Measurements from ENCODE around the gene OR6C75.
"Not testable (repeated sequence)": the region's sequence is repeated elsewhere in the genome, so short reads cannot be mapped to it uniquely, and the experiment has no call there.

Gene OR6C75

GRCh38 chr12:55413498-55414388, 51.0 kb downstream of the OR6C75 start:
- not testable (repeated sequence) for H3K4me1 ChIP-seq (ENCODE audit: control insufficient read depth, low read length); H3F3A ChIP-seq (ENCODE audit: control insufficient read depth, insufficient read depth); H3K27ac ChIP-seq (ENCODE audit: low read depth, low read length); H3K9me2 ChIP-seq (replicated peaks; ENCODE audit: control insufficient read depth, low read length); H3K36me3 ChIP-seq (ENCODE audit: control insufficient read depth, low read length); H3K4me2 ChIP-seq (ENCODE audit: low read length); H3K79me2 ChIP-seq (ENCODE audit: control insufficient read depth, low read length); H3K27me3 ChIP-seq (ENCODE audit: control insufficient read depth, low read length); H3K9me3 ChIP-seq (ENCODE audit: control insufficient read depth, insufficient read depth, low read length); H3K4me3 ChIP-seq (ENCODE audit: low read length); H4K20me1 ChIP-seq (ENCODE audit: control insufficient read depth, insufficient read depth, low read depth, low read length)

DNA sequence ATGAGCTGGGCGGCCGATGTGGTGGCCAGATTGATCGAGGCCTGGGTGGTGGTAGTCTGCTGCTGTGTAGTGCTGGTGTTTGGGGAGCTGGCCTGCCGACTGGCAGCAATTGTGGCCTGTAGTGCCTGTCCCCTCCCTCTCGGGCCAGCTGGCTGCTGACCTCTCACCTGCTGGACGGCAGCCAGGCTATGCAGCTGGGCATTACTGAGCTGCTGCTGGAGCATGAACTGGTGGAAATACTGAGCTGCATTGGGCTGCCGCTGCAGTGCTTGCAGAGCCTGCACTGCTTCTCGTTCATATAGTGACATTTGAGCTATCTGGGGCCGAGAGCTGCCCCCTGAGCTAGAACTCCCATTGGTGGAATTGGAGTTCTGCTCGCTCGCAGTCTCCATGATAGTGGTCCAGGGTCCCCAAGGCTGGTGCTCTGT, 51.6 kb downstream of the OR6C75 start:
- H3K4me1 ChIP-seq (ENCODE audit: control insufficient read depth, low read length); H3K9me3 ChIP-seq (ENCODE audit: control insufficient read depth, insufficient read depth, low read length); H3K9me2 ChIP-seq (replicated peaks; ENCODE audit: control insufficient read depth, low read length); H3F3A ChIP-seq (ENCODE audit: control insufficient read depth, insufficient read depth); H3K27me3 ChIP-seq (ENCODE audit: control insufficient read depth, low read length); H3K79me2 ChIP-seq (ENCODE audit: control insufficient read depth, low read length); H3K27ac ChIP-seq (ENCODE audit: low read depth, low read length); H4K20me1 ChIP-seq (ENCODE audit: control insufficient read depth, insufficient read depth, low read depth, low read length); H3K36me3 ChIP-seq (ENCODE audit: control insufficient read depth, low read length); H3K4me3 ChIP-seq (ENCODE audit: low read length); H3K4me2 ChIP-seq (ENCODE audit: low read length): not testable (repeated sequence)

GRCh38 chr12:55414889-55415288, 52.1 kb downstream of the OR6C75 start:
- H3K4me1 ChIP-seq (ENCODE audit: control insufficient read depth, low read length); H4K20me1 ChIP-seq (ENCODE audit: control insufficient read depth, insufficient read depth, low read depth, low read length); H3K27me3 ChIP-seq (ENCODE audit: control insufficient read depth, low read length); H3K9me2 ChIP-seq (replicated peaks; ENCODE audit: control insufficient read depth, low read length); H3K27ac ChIP-seq (ENCODE audit: low read depth, low read length); H3K36me3 ChIP-seq (ENCODE audit: control insufficient read depth, low read length); H3K79me2 ChIP-seq (ENCODE audit: control insufficient read depth, low read length); H3K4me3 ChIP-seq (ENCODE audit: low read length); H3K9me3 ChIP-seq (ENCODE audit: control insufficient read depth, insufficient read depth, low read length); H3K4me2 ChIP-seq (ENCODE audit: low read length); H3F3A ChIP-seq (ENCODE audit: control insufficient read depth, insufficient read depth): not testable (repeated sequence)

DNA sequence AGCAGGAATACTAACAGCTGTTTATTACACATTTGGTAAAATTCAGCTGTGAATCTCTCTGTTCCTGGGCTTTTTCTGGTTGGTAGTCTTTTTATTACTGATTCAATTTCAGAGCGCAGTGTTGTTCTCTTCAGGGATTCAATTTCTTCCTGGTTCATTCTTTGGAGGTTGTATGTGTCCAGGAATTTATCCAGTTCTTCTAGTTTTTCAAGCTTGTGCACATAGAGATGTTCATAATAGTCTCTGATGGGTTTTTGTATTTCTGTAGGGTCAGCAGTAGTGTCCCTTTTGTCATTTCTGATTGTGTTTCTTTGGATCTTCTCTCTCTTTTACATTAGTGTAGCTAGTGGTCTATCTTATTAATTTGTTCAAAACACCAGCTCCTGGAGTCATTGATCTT, 54.2 kb downstream of the OR6C75 start:
- Histone ChIP-seq H4K20me1 (ENCODE audit: control insufficient read depth, insufficient read depth, low read depth, low read length) (no peaks in the 10 kb centered on the region), H3F3A (ENCODE audit: control insufficient read depth, insufficient read depth) (no peaks in the 10 kb centered on the region), H3K4me2 (ENCODE audit: low read length) (no peak overlapping the region), H3K4me3 (ENCODE audit: low read length) (no peak overlapping the region), H3K27ac (ENCODE audit: low read depth, low read length) (no peak overlapping the region), H3K9me2 (replicated peaks; ENCODE audit: control insufficient read depth, low read length) (no peaks in the 10 kb centered on the region), H3K4me1 (ENCODE audit: control insufficient read depth, low read length) (no peaks in the 10 kb centered on the region), H3K79me2 (ENCODE audit: control insufficient read depth, low read length) (no peaks in the 10 kb centered on the region), H3K36me3 (ENCODE audit: control insufficient read depth, low read length) (no peaks in the 10 kb centered on the region), H3K27me3 (ENCODE audit: control insufficient read depth, low read length) (peaks cover 5% of the 10 kb centered on the region; the same call in 1 of the 2 replicates), H3K9me3 (ENCODE audit: control insufficient read depth, insufficient read depth, low read length) (no peaks in the 10 kb centered on the region)
- no peak for TF ChIP-seq CTCF (IDR thresholded peaks at IDR 0.05; ENCODE audit: low read depth, low read length, poor library complexity, severe bottlenecking)
- TF ChIP-seq EZH2phosphoT487 (IDR thresholded peaks at IDR 0.05; ENCODE audit: borderline replicate concordance, low read length), result no peak

Measured in DOHH2 (cell line).